H1 (cell line): Measurements from ENCODE around the gene FHAD1. TPM values are rescaled to one million over a fixed set of nuclear protein-coding genes. Genes with fewer than 3 reads are reported as not detected.

Source experiments
- CTCF ChIA-PET: fragments of 300-600 bp; sonication (Branson Sonifier 250); formaldehyde crosslinking; loops from one replicate; lab custom pipeline; 2021; ENCODE audit not compliant: partially characterized antibody; lab: Charles Lee
- POLR2A ChIA-PET: fragments of 300-600 bp; sonication (Branson Sonifier 250); formaldehyde crosslinking; loops from one replicate; lab custom pipeline; 2021; ENCODE audit warnings: inconsistent platforms; ENCODE audit not compliant: partially characterized antibody; lab: Charles Lee
- DNase-seq, 2 experiments: peaks; one replicate each; pipeline versions ENCODE4 v3.0.0 to v3.0.0-alpha.2; 2010 to 2022; ENCODE audit warnings: low spot score in 2 of 2, low read depth in 1 of 2, mixed read lengths in 1 of 2
- FAIRE-seq: peaks from 2 replicates; lab custom pipeline; 2011; peaks lifted over from hg19 to GRCh38; lab: Jason Lieb, UNC
- H2AFZ ChIP-seq: 2 replicates; pipeline ENCODE4 v1.8.1; 2012; ENCODE audit warnings: low read length, inconsistent platforms
- H2AK5ac ChIP-seq: 2 replicates; pipeline ENCODE4 v1.6.1; 2013; ENCODE audit warnings: low read depth, low read length
- H2BK120ac ChIP-seq: replicated peaks from 2 replicates; pipeline ENCODE3; 2013; ENCODE audit warnings: low read depth, low read length, inconsistent platforms
- H2BK12ac ChIP-seq: 2 replicates; pipeline ENCODE4 v1.6.1; 2013; ENCODE audit warnings: low read depth, low read length
- H2BK15ac ChIP-seq: 2 replicates; pipeline ENCODE4 v1.6.1; 2013; ENCODE audit warnings: low read length
- H2BK20ac ChIP-seq: 2 replicates; pipeline ENCODE4 v1.6.1; 2013; ENCODE audit warnings: low read length
- H2BK5ac ChIP-seq: 2 replicates; pipeline ENCODE4 v1.6.1; 2013; ENCODE audit warnings: low read depth, low read length
- H3K14ac ChIP-seq: 2 replicates; pipeline ENCODE4 v1.6.1; 2013; ENCODE audit warnings: inconsistent platforms; ENCODE audit not compliant: insufficient read length
- H3K18ac ChIP-seq: 2 replicates; pipeline ENCODE4 v1.6.1; 2013; ENCODE audit warnings: low read length; ENCODE audit errors: extremely low read depth
- H3K23ac ChIP-seq: 2 replicates; pipeline ENCODE4 v1.6.1; 2013; ENCODE audit warnings: inconsistent platforms; ENCODE audit not compliant: insufficient read length
- H3K23me2 ChIP-seq: 2 replicates; pipeline ENCODE4 v1.6.1; 2013; ENCODE audit warnings: low read depth, low read length
- H3K27ac ChIP-seq: 2 replicates; pipeline ENCODE4 v1.6.1; 2011; ENCODE audit warnings: low read depth, low read length, inconsistent platforms
- H3K27me3 ChIP-seq, 4 experiments: replicated peaks in 1 of 4; 1 replicate in 1 of 4; 2 replicates in 3 of 4; pipeline versions ENCODE4 v1.6.1 to v1.8.1; 2011 to 2013; ENCODE audit warnings: low read length in 3 of 4, mild to moderate bottlenecking in 3 of 4, inconsistent platforms in 2 of 4, mixed read lengths in 2 of 4, moderate library complexity in 1 of 4; ENCODE audit not compliant: control insufficient read depth in 3 of 4, insufficient read depth in 3 of 4; ENCODE audit errors: extremely low read depth in 1 of 4
- H3K36me3 ChIP-seq, 4 experiments: 2 replicates each; pipeline versions ENCODE4 v1.6.1 to v1.8.1; 2011 to 2013; ENCODE audit warnings: mild to moderate bottlenecking in 4 of 4, low read length in 3 of 4, moderate library complexity in 2 of 4, control low read depth in 1 of 4, inconsistent platforms in 1 of 4; ENCODE audit not compliant: insufficient read depth in 4 of 4, control insufficient read depth in 2 of 4
- H3K4ac ChIP-seq: replicated peaks from 2 replicates; pipeline ENCODE3; 2013; ENCODE audit warnings: low read length, low read depth, mixed read lengths, inconsistent platforms; ENCODE audit not compliant: insufficient read length
- H3K4me1 ChIP-seq, 4 experiments: replicated peaks in 1 of 4; 1 replicate in 1 of 4; 2 replicates in 3 of 4; pipeline versions ENCODE4 v1.6.1 to v1.8.1; 2011 to 2013; ENCODE audit warnings: low read length in 3 of 4, inconsistent platforms in 2 of 4, mixed read lengths in 1 of 4; ENCODE audit not compliant: insufficient read depth in 4 of 4, control insufficient read depth in 3 of 4
- H3K4me2 ChIP-seq, 2 experiments: 2 replicates each; pipeline versions ENCODE4 v1.6.1 to v1.8.1; 2011 to 2013; ENCODE audit warnings: low read depth in 2 of 2, low read length in 2 of 2, control low read depth in 1 of 2, inconsistent platforms in 1 of 2, mild to moderate bottlenecking in 1 of 2; ENCODE audit not compliant: insufficient read depth in 1 of 2
- H3K4me3 ChIP-seq, 4 experiments: fragments of 200-600, 300-600 bp in 1 of 4; sonication (generic), shearing (Covaris generic), sonication (Bioruptor Twin) in 1 of 4; 2 replicates each; pipeline versions ENCODE4 v1.5.1 to v1.8.1; 2011 to 2016; ENCODE audit warnings: low read length in 4 of 4, low read depth in 3 of 4, control low read depth in 2 of 4, inconsistent platforms in 2 of 4, mild to moderate bottlenecking in 2 of 4, mixed read lengths in 1 of 4, moderate library complexity in 1 of 4; ENCODE audit not compliant: insufficient read depth in 2 of 4; ENCODE audit errors: extremely low read depth in 1 of 4
- H3K56ac ChIP-seq: replicated peaks from 2 replicates; pipeline ENCODE3; 2013; ENCODE audit warnings: low read depth, mild to moderate bottlenecking, mixed read lengths, low read length, inconsistent platforms; ENCODE audit not compliant: insufficient read length
- H3K79me1 ChIP-seq: 2 replicates; pipeline ENCODE4 v1.6.1; 2013; ENCODE audit warnings: low read depth, low read length, control low read depth
- H3K79me2 ChIP-seq, 2 experiments: 2 replicates each; pipeline versions ENCODE4 v1.6.1 to v1.8.1; 2012 to 2013; ENCODE audit warnings: low read length in 2 of 2, mild to moderate bottlenecking in 2 of 2, inconsistent platforms in 1 of 2; ENCODE audit not compliant: insufficient read depth in 2 of 2, control insufficient read depth in 1 of 2
- H3K9ac ChIP-seq, 4 experiments: replicated peaks in 1 of 4; 1 replicate in 1 of 4; 2 replicates in 3 of 4; pipeline versions ENCODE4 v1.6.1 to v1.8.1; 2011 to 2013; ENCODE audit warnings: low read depth in 3 of 4, low read length in 3 of 4, control low read depth in 2 of 4, mild to moderate bottlenecking in 2 of 4, moderate library complexity in 2 of 4, inconsistent platforms in 1 of 4; ENCODE audit errors: extremely low read depth in 1 of 4
- H3K9me3 ChIP-seq, 2 experiments: 2 replicates each; pipeline versions ENCODE4 v1.6.1 to v1.8.1; 2012 to 2013; ENCODE audit warnings: mild to moderate bottlenecking in 2 of 2, moderate library complexity in 2 of 2, control low read depth in 1 of 2, inconsistent platforms in 1 of 2, low read depth in 1 of 2, low read length in 1 of 2, mixed read lengths in 1 of 2; ENCODE audit not compliant: insufficient read depth in 2 of 2
- H4K20me1 ChIP-seq, 2 experiments: replicated peaks in 1 of 2; 2 replicates each; pipeline versions ENCODE3 to v1.8.1; 2011 to 2013; ENCODE audit warnings: inconsistent platforms in 2 of 2, low read length in 2 of 2, mild to moderate bottlenecking in 1 of 2; ENCODE audit not compliant: insufficient read depth in 2 of 2, control insufficient read depth in 1 of 2
- H4K5ac ChIP-seq: 2 replicates; pipeline ENCODE4 v1.6.1; 2013; ENCODE audit warnings: low read length, low read depth, mixed read lengths, inconsistent platforms; ENCODE audit not compliant: insufficient read length
- H4K8ac ChIP-seq: 2 replicates; pipeline ENCODE4 v1.8.0; 2013; ENCODE audit warnings: mild to moderate bottlenecking, moderate library complexity, low read length, inconsistent platforms; ENCODE audit not compliant: insufficient read depth; ENCODE audit errors: extremely low read depth
- H4K91ac ChIP-seq: replicated peaks from 2 replicates; pipeline ENCODE3; 2013; ENCODE audit warnings: low read length, mixed read lengths, inconsistent platforms; ENCODE audit not compliant: insufficient read length
- GTF2F1 ChIP-seq: IDR thresholded peaks from 2 replicates; pipeline ENCODE4 v1.6.1; 2012; ENCODE audit warnings: low read depth, low read length, improper control_type of control experiment, borderline replicate concordance
- WGBS, 2 experiments: shearing (Covaris generic) in 1 of 2; methylation state at CpG; one replicate each; pipeline versions ENCODE4 v1.1.6 to v1.1.7; 2013 to 2015; ENCODE audit warnings: low lambda C conversion rate in 2 of 2, mixed read lengths in 2 of 2, inconsistent platforms in 1 of 2, low coverage in 1 of 2, missing lambda C conversion rate in 1 of 2; ENCODE audit not compliant: insufficient replicate concordance in 2 of 2, insufficient coverage in 1 of 2, insufficient read length in 1 of 2; ENCODE audit errors: extremely low coverage in 1 of 2, missing lambda C conversion rate in 1 of 2; 5-methylcytosine and 5-hydroxymethylcytosine counted together
- polyA plus RNA-seq, 7 experiments: library from polyadenylated mRNA; depleted of rRNA in 3 of 7; stranded (reverse) in 5 of 7; unstranded in 2 of 7; fragments of >200 nt in 5 of 7; fragments of 200-250 nt in 2 of 7; gene quantifications; 1 replicate in 5 of 7; 2 replicates in 1 of 7; 4 replicates in 1 of 7; pipeline versions ENCODE4 v1.2.1 to v1.2.3, GENCODE V29; 2011 to 2013; ENCODE audit warnings: missing spikeins in 2 of 7, mixed read lengths in 2 of 7
- total RNA-seq: library from RNA; stranded (reverse); fragmentation: NEBNext Ultra II Directional; extraction: Animal tissue kit (Norgen Biotek cat#: 25700); gene quantifications from 2 replicates; pipeline ENCODE4 v1.2.1, GENCODE V29; 2021

The FHAD1 gene
- total and polyA plus RNA-seq, 2 of the 8 experiments (the other 6 are each of a cell fraction or from before 2014, with no cell fraction given), result 0.39 to 0.69 TPM

GRCh38 chr1:15351310-15351709 lies 104.3 kb downstream of the FHAD1 start:
- no peak overlapping the region for H2BK5ac ChIP-seq
- no peak overlapping the region for H3K4me2 ChIP-seq
- no peak overlapping the region for H2BK20ac ChIP-seq
- no peak overlapping the region for H4K5ac ChIP-seq
- no peak overlapping the region for H2BK12ac ChIP-seq
- no peak overlapping the region for H2AK5ac ChIP-seq
- no peaks in the 10 kb centered on the region for H3K23me2 ChIP-seq
- no peaks in the 10 kb centered on the region for H3K79me2 ChIP-seq
- H3K4me3 ChIP-seq, result no peak overlapping the region
- no peak overlapping the region for H3K14ac ChIP-seq
- H3K56ac ChIP-seq, result no peak overlapping the region
- H2BK15ac ChIP-seq, result no peak overlapping the region
- no peaks in the 10 kb centered on the region for H3K79me1 ChIP-seq
- H3K27ac ChIP-seq, result no peak overlapping the region
- H3K27me3 ChIP-seq, result 0 out of 7 replicates have a peak, but pooled peaks cover 0 to 3% (median 0%) of the 10 kb centered on the region in 4 experiments
- no peak overlapping the region for H3K23ac ChIP-seq
- no peak overlapping the region for H3K4ac ChIP-seq
- no peak for TF ChIP-seq GTF2F1
- no peak overlapping the region for H4K8ac ChIP-seq
- no peak overlapping the region for H2AFZ ChIP-seq
- no peak overlapping the region for H4K91ac ChIP-seq
- peaks cover 0 to 3% (median 0%) of the 10 kb centered on the region in 4 experiments; a peak in 1 of 7 replicates for H3K4me1 ChIP-seq
- H3K9me3 ChIP-seq, result no peaks in the 10 kb centered on the region
- H2BK120ac ChIP-seq, result no peak overlapping the region
- CTCF ChIA-PET, result no interaction called here
- FAIRE-seq, result no peak
- DNase-seq, result no peak
- POLR2A ChIA-PET, result no interaction called here
- WGBS, 2 experiments, result 84% methylated on average over 4 of the region's 4 CpGs; no CpG with 5 or more reads in 1 of the 2 experiments
- no peak overlapping the region for H3K9ac ChIP-seq
- H3K18ac ChIP-seq, result no peak overlapping the region
- no peaks in the 10 kb centered on the region for H4K20me1 ChIP-seq
- no peaks in the 10 kb centered on the region for H3K36me3 ChIP-seq
